ENCODE measurements around the gene RBM33. TPM values are rescaled to one million over a fixed set of nuclear protein-coding genes. Genes with fewer than 3 reads are reported as not detected.

RBM33 gene
- total and polyA plus RNA-seq, 10 donors, result 9.7 to 109 (median 90.0) TPM

DNA sequence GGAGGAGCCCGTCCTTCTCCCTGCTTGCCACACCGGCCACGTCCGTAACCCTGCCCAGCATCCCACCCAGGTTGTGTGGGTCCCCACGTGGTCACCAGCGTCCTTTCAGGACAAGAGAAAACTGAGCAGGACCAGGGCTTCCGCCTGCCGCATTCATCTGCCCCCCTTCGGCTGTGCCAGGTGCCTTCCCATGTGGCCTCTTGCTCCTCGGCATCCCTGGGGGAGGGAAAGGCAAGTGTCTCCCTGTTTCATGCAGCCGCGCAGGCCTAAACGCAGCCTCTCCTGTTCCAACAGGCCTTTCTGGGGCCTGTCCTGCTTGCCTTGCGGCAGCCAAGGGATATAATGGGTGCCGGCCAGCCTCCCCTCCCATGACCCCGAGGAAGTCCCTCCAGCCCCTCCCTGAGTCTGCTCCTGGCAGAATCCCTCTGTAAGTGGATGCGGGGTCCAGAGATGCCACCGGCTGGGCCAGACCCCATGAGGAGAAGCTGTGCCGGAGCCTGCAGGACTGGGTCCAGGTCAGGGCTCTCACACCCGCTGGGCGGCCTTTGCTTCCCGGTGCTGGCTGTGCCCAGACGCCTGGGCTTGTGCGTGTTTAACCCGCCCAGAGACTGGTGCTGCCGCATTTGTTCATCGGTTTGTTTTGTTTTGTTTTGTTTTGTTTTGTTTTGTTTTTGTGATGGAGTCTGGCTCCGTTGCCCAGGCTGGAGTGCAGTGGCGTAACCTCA is 144.7 kb downstream of the RBM33 start:
- H3K27me3 ChIP-seq (replicated peaks in 1 of 7), result peaks cover 0 to 35% (median 13%) of the 10 kb centered on the region in 7 donors
- H3K4me1 ChIP-seq, result peaks cover 3 to 17% (median 11%) of the 10 kb centered on the region in 6 donors
- peaks cover 0 to 9% (median 7%) of the 10 kb centered on the region in 6 donors for H3K36me3 ChIP-seq
- TF ChIP-seq POLR2AphosphoS5 (IDR thresholded peaks at IDR 0.05) (peak in 2 of 3 donors; percentile 10 to 47), POLR2A (IDR thresholded peaks at IDR 0.05) (no peak)
- TF ChIP-seq, protein P1, sequence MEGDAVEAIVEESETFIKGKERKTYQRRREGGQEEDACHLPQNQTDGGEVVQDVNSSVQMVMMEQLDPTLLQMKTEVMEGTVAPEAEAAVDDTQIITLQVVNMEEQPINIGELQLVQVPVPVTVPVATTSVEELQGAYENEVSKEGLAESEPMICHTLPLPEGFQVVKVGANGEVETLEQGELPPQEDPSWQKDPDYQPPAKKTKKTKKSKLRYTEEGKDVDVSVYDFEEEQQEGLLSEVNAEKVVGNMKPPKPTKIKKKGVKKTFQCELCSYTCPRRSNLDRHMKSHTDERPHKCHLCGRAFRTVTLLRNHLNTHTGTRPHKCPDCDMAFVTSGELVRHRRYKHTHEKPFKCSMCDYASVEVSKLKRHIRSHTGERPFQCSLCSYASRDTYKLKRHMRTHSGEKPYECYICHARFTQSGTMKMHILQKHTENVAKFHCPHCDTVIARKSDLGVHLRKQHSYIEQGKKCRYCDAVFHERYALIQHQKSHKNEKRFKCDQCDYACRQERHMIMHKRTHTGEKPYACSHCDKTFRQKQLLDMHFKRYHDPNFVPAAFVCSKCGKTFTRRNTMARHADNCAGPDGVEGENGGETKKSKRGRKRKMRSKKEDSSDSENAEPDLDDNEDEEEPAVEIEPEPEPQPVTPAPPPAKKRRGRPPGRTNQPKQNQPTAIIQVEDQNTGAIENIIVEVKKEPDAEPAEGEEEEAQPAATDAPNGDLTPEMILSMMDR (IDR thresholded peaks at IDR 0.05 in 8 of 11, conservative IDR thresholded peaks at IDR 0.05 in 3 of 11), result no peak
- H3K4me3 ChIP-seq, result no peak overlapping the region
- H3K9me3 ChIP-seq, result no peaks in the 10 kb centered on the region
- WGBS, 5 donors, result 90 to 94% (median 91%) methylated on average over 25 to 29 of the region's 29 CpGs
- DNase-seq, result peak; percentile 69
- no peak overlapping the region for H3K27ac ChIP-seq
- intact Hi-C loops (cut with DNase I; ENCODE audit: low total_unique reads), result no loop called here

DNA sequence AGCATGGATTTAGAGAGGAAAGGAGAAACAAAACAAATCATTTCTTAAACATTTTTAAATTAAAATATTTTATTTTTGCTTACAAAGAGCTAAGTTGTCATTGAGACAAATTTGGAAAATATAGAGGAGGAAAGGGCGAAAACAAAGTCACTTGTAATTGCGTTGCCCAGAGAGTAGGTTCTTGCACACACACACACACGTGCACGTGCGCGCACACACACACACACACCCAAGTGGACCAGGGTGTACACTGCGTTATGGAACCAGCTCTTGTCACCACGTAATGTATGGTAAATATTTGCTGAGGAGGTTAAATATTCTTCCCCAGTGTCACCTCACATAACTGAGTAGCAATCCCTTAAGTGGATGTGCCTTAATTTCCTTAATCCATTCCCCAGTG is 146.2 kb downstream of the RBM33 start:
- H3K36me3 ChIP-seq, result no peaks in the 10 kb centered on the region
- TF ChIP-seq POLR2AphosphoS5 (IDR thresholded peaks at IDR 0.05) (no peak), POLR2A (IDR thresholded peaks at IDR 0.05) (no peak)
- TF ChIP-seq, protein P1 (IDR thresholded peaks at IDR 0.05 in 8 of 11, conservative IDR thresholded peaks at IDR 0.05 in 3 of 11), result no peak
- H3K27me3 ChIP-seq (replicated peaks in 1 of 7), result peaks cover 0 to 45% (median 15%) of the 10 kb centered on the region in 7 donors
- 52 to 72% (median 69%) methylated on average over 8 of the region's 8 CpGs for WGBS, 5 donors
- DNase-seq, result peak; percentile 21
- H3K4me3 ChIP-seq, result no peak overlapping the region
- no peak overlapping the region for H3K27ac ChIP-seq
- H3K4me1 ChIP-seq, result peaks cover 3 to 17% (median 11%) of the 10 kb centered on the region in 6 donors
- H3K9me3 ChIP-seq, result no peaks in the 10 kb centered on the region
- intact Hi-C loops (cut with DNase I; ENCODE audit: low total_unique reads), result loop anchor here (10.0 kb wide), 1 partner anchor 1024 kb away; no protein-coding TSS in a partner anchor

DNA sequence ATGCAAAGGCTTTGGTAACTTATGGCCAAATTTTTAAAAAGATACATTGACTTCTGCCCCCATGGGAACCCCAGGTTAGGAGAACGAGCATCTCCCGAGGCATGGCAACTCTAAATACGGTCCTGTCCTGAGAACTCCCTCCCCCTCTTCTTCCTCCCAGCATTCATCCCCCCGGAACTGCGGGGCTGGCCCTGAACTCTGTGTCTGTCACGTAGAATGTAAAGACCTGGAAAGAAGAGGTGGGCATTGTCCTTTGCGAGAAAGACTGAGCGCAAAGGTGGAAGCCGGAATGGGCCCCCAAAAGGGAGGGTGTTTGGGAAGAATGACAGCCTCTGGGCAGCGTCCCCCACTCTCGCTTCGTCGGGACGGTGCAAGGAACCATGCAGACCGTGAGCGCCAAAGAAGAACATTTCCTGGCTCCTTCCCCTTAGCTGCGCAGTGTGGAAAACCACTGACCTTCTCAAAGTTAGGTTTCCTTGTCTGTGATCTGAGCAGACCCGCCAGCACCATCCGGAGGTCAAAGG is 146.8 kb downstream of the RBM33 start:
- Histone ChIP-seq H3K27ac (no peak overlapping the region), H3K9me3 (no peaks in the 10 kb centered on the region), H3K4me3 (no peak overlapping the region), H3K27me3 (replicated peaks in 1 of 7) (peaks cover 0 to 51% (median 20%) of the 10 kb centered on the region in 7 donors), H3K4me1 (peaks cover 3 to 15% (median 11%) of the 10 kb centered on the region in 6 donors), H3K36me3 (no peaks in the 10 kb centered on the region)
- WGBS, 5 donors, result 78 to 82% (median 81%) methylated on average over 19 of the region's 19 CpGs
- TF ChIP-seq, protein P1 (IDR thresholded peaks at IDR 0.05 in 8 of 11, conservative IDR thresholded peaks at IDR 0.05 in 3 of 11), result no peak
- TF ChIP-seq POLR2A (IDR thresholded peaks at IDR 0.05), result no peak
- TF ChIP-seq POLR2AphosphoS5 (IDR thresholded peaks at IDR 0.05), result no peak
- intact Hi-C loops (cut with DNase I; ENCODE audit: low total_unique reads), result loop anchor here (10.0 kb wide), 1 partner anchor 1024 kb away; no protein-coding TSS in a partner anchor
- DNase-seq, result peak; percentile 53

DNA sequence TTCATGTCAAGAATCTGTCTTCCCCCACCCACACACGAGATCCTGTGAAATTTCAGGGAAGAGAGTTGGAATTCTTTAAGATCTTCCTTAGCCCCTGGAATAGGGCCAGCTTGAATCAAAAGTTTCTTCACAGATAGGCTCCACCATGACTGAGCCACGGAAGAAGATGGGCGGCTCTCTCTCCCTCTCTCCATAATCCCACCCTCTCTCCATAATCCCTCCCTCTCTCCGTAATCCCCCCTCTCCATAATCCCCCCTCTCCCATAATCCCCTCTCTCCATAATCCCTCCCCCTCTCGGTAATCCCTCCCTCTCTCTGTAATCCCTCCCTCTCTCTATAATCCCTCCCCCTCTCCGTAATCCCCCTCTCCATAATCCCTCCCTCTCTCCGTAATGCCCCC is 147.4 kb downstream of the RBM33 start:
- peaks cover 0 to 51% (median 24%) of the 10 kb centered on the region in 7 donors for H3K27me3 ChIP-seq (replicated peaks in 1 of 7)
- 74 to 81% (median 77%) methylated on average over 6 of the region's 7 CpGs for WGBS, 5 donors
- H3K27ac ChIP-seq, result no peak overlapping the region
- TF ChIP-seq POLR2AphosphoS5 (IDR thresholded peaks at IDR 0.05) (no peak), POLR2A (IDR thresholded peaks at IDR 0.05) (no peak)
- TF ChIP-seq, protein P1 (IDR thresholded peaks at IDR 0.05 in 8 of 11, conservative IDR thresholded peaks at IDR 0.05 in 3 of 11), result no peak
- H3K4me3 ChIP-seq, result no peak overlapping the region
- intact Hi-C loops (cut with DNase I; ENCODE audit: low total_unique reads), result loop anchor here (10.0 kb wide), 1 partner anchor 1023 kb away; no protein-coding TSS in a partner anchor
- no peak for DNase-seq
- peaks cover 4 to 14% (median 13%) of the 10 kb centered on the region in 6 donors for H3K4me1 ChIP-seq
- no peaks in the 10 kb centered on the region for H3K36me3 ChIP-seq
- no peaks in the 10 kb centered on the region for H3K9me3 ChIP-seq
